MCF 10A (cell line): ENCODE data around the gene PAPPA2. TPM values are rescaled to one million over a fixed set of nuclear protein-coding genes. Genes with fewer than 3 reads are reported as not detected.

Experiments
- BruUV-seq: library from RNA; stranded (reverse); fragments of 400-500 nt; replicated peaks from 2 replicates; lab custom pipeline; 2021; lab: Mats Ljungman, UMichigan
- CTCF ChIA-PET: fragments of 300-600 bp; sonication (Branson Sonifier 250); formaldehyde crosslinking; extraction: SDS; loops from one replicate; lab custom pipeline; 2021; ENCODE audit warnings: antibody characterized with exemption, inconsistent platforms; lab: Yijun Ruan, JAX
- POLR2A ChIA-PET: fragments of 300-600, 350-650 bp; sonication (Branson Sonifier 250); formaldehyde crosslinking; extraction: SDS; loops from one replicate; lab custom pipeline; 2020; ENCODE audit warnings: antibody characterized with exemption, inconsistent platforms; lab: Yijun Ruan, JAX
- DNase-seq: peaks from one replicate; pipeline ENCODE4 v3.0.0-alpha.2; 2018; ENCODE audit not compliant: unreplicated experiment
- H3K27ac Mint-ChIP-seq: one replicate; pipeline ENCODE4 v1.8.0; 2022; ENCODE audit warnings: mild to moderate bottlenecking, low read depth, mixed read lengths; ENCODE audit not compliant: unreplicated experiment
- H3K27me3 Mint-ChIP-seq: one replicate; pipeline ENCODE4 v1.8.0; 2022; ENCODE audit warnings: mixed read lengths; ENCODE audit not compliant: insufficient read depth, unreplicated experiment
- H3K36me3 Mint-ChIP-seq: one replicate; pipeline ENCODE4 v1.8.0; 2022; ENCODE audit warnings: mild to moderate bottlenecking, moderate library complexity, mixed read lengths; ENCODE audit not compliant: insufficient read depth, unreplicated experiment
- H3K4me1 Mint-ChIP-seq: one replicate; pipeline ENCODE4 v1.8.0; 2022; ENCODE audit warnings: mixed read lengths; ENCODE audit not compliant: insufficient read depth, unreplicated experiment
- H3K4me3 Mint-ChIP-seq: one replicate; pipeline ENCODE4 v1.8.0; 2022; ENCODE audit warnings: mild to moderate bottlenecking, moderate library complexity, mixed read lengths; ENCODE audit not compliant: unreplicated experiment
- H3K9me3 Mint-ChIP-seq: one replicate; pipeline ENCODE4 v1.8.0; 2022; ENCODE audit warnings: mixed read lengths; ENCODE audit not compliant: unreplicated experiment
- CTCF ChIP-seq: fragments of 200-600 bp; IDR thresholded peaks from one replicate; pipeline ENCODE4 v1.8.0; 2022; ENCODE audit warnings: antibody characterized with exemption, mild to moderate bottlenecking; ENCODE audit not compliant: unreplicated experiment
- intact Hi-C: fragments of 100-400 bp; cut with micrococcal nuclease; formaldehyde crosslinking; loops from 2 replicates; pipeline ENCODE4 v1.14.1; 2022
- total RNA-seq: library from RNA; stranded (reverse); gene quantifications from 2 replicates; pipeline ENCODE4 v1.2.3, GENCODE V29; 2022

PAPPA2 gene
- total RNA-seq, 1 experiment from 2014 or later, result 11.5 TPM

- no peak for DNase-seq
- Mint-ChIP-seq H3K4me3 (no peak overlapping the region), H3K9me3 (no peaks in the 10 kb centered on the region), H3K27ac (no peak overlapping the region), H3K36me3 (no peaks in the 10 kb centered on the region), H3K27me3 (no peaks in the 10 kb centered on the region), H3K4me1 (peaks cover 18% of the 10 kb centered on the region)
- intact Hi-C loops, result loop anchor here (10.0 kb wide), 1 partner anchor 1379 kb away; no protein-coding TSS in a partner anchor
- no TSS peak for BruUV-seq
- POLR2A ChIA-PET, result interaction anchor here (0.5 kb wide), 1 partner anchor 1537 kb away, joined by 3 read pairs; no protein-coding TSS in a partner anchor
- no peak for TF ChIP-seq CTCF
- CTCF ChIA-PET, result interaction anchor here (0.6 to 7.2 kb wide), 12 partner anchors 8 to 1349 kb away, joined by 3 to 50 read pairs (median 3); no protein-coding TSS in a partner anchor
Observed at GRCh38 chr1:176566004-176566975, 103.3 kb downstream of the PAPPA2 start.

DNA sequence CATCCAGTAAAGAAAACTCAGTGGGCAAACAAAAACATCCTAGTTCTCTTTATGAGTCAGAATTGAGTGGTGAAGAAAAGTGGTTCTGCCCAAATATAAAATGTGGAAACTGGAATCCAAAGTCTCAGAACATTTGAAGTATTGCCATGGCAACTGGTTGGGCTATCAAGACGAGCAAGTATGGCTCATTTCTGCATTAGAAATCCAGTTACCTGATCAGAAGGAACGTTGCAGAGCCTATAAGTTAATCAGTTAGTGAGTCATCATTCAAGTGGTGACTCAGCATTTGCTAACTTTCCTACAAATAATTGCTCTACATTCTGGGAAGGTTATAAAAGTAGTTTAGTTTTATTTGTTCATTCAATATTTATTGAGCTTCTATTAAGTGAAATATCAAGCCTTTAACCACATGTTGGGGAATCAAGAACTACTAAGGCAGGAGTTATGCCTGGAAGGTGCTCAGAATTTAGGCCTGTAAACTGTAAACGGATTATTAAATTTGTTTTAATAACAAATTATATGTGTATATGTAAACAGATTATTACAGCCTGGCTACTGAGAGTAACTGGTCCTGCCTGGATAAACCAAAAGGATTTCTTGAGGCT is 104.3 kb downstream of the PAPPA2 start:
- CTCF ChIA-PET, result interaction anchor here (0.6 to 7.2 kb wide), 7 partner anchors 9 to 313 kb away, joined by 3 to 50 read pairs (median 9); no protein-coding TSS in a partner anchor
- POLR2A ChIA-PET, result no interaction called here

DNA sequence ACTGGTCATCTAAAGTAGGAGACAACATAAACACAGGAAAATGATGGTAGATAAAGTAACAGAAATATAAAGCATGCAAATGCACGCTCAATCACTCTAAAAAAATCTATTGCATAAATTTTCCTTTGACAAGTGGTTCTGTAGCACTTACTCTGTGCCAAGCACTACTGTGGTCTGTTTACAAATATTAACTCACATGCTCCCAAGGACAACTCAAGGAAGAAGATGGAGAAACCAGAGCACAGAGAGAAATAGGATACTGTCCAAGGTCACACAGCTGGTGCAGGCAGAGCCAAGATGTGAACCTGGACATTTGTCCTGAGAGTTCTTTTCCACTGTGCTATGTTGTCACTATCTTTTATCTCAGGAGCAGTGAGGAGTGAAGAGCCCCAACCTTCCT is 105.2 kb downstream of the PAPPA2 start:
- Mint-ChIP-seq H3K27me3 (no peaks in the 10 kb centered on the region), H3K27ac (no peak overlapping the region), H3K36me3 (no peaks in the 10 kb centered on the region), H3K4me3 (no peak overlapping the region), H3K9me3 (no peaks in the 10 kb centered on the region), H3K4me1 (peaks cover 18% of the 10 kb centered on the region)
- CTCF ChIA-PET, result interaction anchor here (0.6 to 7.2 kb wide), 3 partner anchors 9 to 273 kb away, joined by 3 to 50 read pairs (median 4); no protein-coding TSS in a partner anchor
- intact Hi-C loops, result loop anchor here (10.0 kb wide), 1 partner anchor 1377 kb away; no protein-coding TSS in a partner anchor
- POLR2A ChIA-PET, result no interaction called here
- DNase-seq, result no peak
- TF ChIP-seq CTCF, result no peak
- no TSS peak for BruUV-seq

More for the DNA sequence above, 104.3 kb downstream of the PAPPA2 start:
- intact Hi-C loops, result loop anchor here (10.0 kb wide), 1 partner anchor 1378 kb away; no protein-coding TSS in a partner anchor
- no TSS peak for BruUV-seq
- Mint-ChIP-seq H3K36me3 (no peaks in the 10 kb centered on the region), H3K4me1 (peaks cover 18% of the 10 kb centered on the region), H3K27me3 (no peaks in the 10 kb centered on the region), H3K4me3 (no peak overlapping the region), H3K9me3 (no peaks in the 10 kb centered on the region), H3K27ac (no peak overlapping the region)
- no peak for TF ChIP-seq CTCF
- DNase-seq, result peak; percentile 47

GRCh38 chr1:176574756-176575155 is 111.8 kb downstream of the PAPPA2 start:
- Mint-ChIP-seq H3K9me3 (no peaks in the 10 kb centered on the region), H3K36me3 (no peaks in the 10 kb centered on the region), H3K27ac (no peak overlapping the region), H3K4me3 (no peak overlapping the region), H3K27me3 (no peaks in the 10 kb centered on the region), H3K4me1 (no peaks in the 10 kb centered on the region)
- POLR2A ChIA-PET, result no interaction called here
- no peak for TF ChIP-seq CTCF
- DNase-seq, result no peak
- BruUV-seq, result no TSS peak
- CTCF ChIA-PET, result interaction anchor here (0.6 to 8.5 kb wide), 2 partner anchors 14 to 1423 kb away, joined by 3 to 75 read pairs; no protein-coding TSS in a partner anchor
- intact Hi-C loops, result no loop called here
